ENCODE data around the gene DPH6. TPM values are rescaled to one million over a fixed set of nuclear protein-coding genes. Genes with fewer than 3 reads are reported as not detected.

Gene DPH6
- total RNA-seq, 1 donor from 2014 or later, result 17.3 TPM

- peak; percentile 28 for ATAC-seq
- DNase-seq, result no peak
- intact Hi-C loops (cut with micrococcal nuclease), result loop anchor here (10.0 kb wide), 1 partner anchor 118 kb away; no protein-coding TSS in a partner anchor
Observed at GRCh38 chr15:35546511-35547381, 781 bp upstream of the DPH6 start.

DNA sequence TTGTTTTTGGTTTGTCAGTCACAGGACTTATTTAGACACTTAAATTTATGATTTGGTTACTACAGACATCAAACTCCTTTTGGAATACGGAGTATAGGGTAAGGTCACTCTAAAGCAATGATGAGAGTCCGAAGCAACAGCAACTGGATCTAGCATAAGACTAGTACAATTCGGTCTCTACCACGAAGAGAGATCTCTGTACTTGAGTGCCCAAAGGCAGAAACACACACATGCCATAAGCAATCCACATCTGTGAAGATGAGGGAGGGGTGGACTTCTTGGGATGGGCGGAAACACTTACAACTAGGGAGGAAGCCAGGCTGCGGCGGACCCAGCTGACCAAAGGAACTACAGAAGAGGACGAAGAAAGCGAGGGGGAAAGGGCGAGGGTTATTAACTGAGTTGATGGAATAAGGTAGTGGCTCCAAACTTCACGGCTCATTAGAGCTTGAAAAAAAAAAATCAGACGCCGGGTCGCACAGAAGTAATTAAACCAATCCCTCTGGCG lies 595 bp downstream of the DPH6 start:
- DNase-seq (peak; percentile 68), ATAC-seq (peak; percentile 64)
- intact Hi-C loops (cut with micrococcal nuclease), result loop anchor here (10.0 kb wide), 1 partner anchor 119 kb away; no protein-coding TSS in a partner anchor

DNA sequence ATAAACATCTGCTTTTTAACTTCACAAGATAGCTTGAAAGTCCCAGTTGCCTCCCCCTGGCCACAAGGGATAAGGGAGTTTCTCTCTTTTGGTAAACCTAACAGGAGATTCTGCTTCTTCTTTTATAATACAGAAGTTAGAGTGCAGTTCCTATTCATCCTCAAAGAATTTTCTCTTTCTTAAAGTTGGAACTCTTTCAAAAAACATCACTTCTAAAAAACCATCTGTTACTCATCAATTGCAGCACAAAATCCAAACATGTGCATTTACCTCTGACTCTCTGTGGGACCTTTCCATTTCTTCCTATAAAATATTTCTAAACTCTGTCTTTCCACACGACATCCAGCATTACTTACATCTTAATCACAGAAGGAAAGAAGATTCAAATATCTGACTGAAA lies 5.1 kb downstream of the DPH6 start:
- ATAC-seq, result no peak
- DNase-seq, result no peak
- intact Hi-C loops (cut with micrococcal nuclease), result loop anchor here (10.0 kb wide), 1 partner anchor 124 kb away; no protein-coding TSS in a partner anchor

- ATAC-seq, result no peak
- intact Hi-C loops (cut with micrococcal nuclease), result loop anchor here (10.0 kb wide), 1 partner anchor 125 kb away; no protein-coding TSS in a partner anchor
Observed at GRCh38 chr15:35540021-35540420, 5.9 kb downstream of the DPH6 start.

DNA sequence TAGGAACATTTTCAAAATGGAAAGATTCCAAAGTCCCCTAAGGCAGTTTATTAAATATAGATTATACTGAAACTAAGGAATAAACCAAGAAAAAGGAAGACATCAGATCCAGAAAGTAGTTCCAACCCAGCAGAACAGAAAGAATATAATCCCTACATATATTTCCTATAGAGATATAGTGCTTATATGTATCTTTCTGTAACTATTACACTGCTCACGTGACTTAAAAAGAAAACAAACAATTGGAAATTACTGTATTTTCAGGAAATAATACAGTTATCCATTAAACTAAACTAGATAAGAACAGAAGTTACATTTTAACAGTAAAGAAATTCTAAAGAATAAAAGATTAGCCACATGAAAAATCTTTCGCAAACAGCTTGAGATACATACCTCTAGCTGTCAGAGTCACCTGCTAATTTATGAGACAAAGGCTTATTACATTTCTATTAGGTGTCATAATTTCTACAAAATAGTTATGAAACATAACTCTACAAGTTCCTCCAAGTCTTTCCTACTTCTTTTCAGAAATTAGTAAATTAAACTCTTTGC lies 10.5 kb downstream of the DPH6 start:
- no peak for DNase-seq
- intact Hi-C loops (cut with micrococcal nuclease), result no loop called here
- ATAC-seq, result no peak

More at GRCh38 chr15:35540021-35540420, 5.9 kb downstream of the DPH6 start:
- no peak for DNase-seq

DNA sequence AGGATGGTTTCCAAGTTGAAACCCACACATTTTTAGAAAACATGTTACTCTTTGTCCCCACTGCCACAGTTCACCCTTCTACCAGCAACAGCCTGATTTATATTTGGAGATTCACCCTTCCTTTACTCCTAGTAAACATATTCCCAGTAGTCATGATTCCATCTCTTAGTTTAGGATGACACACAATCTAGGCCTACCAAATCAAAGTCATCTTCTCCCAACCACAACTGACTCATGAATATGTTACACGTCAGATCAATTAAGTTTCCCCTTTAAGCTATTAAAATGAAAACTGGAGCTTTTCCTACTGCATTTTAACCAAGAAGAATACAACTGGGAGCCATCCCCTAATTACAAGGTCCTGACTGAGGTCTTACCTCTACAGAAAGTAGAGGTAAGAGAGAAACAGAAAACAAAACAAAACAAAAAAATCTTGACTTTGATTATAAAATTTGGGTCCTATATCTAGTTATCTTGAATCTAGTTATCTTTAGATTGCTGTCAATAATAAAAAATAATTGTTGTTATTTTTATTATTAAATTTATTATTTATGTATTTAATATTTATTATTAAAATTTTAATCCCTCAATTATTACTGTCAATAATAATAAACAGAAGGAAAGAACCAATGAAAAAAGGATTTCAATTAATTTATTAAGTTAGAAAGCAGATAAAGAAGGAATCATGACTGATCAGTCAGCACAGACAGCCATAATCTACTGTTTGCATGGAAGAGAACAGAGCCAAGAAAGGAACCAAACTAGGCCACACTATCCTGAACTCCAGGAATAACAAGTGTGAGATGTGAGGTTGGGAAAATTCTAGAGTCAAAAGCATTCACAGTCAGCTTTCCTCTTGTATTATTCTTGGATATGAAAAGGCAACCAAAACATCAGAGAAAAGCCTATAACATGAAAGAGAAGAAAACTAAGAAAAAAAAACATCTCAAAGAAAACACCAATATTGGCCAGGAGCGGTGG lies 12.5 kb downstream of the DPH6 start:
- DNase-seq, result no peak
- no peak for ATAC-seq
- intact Hi-C loops (cut with micrococcal nuclease), result no loop called here

- ATAC-seq, result no peak
- DNase-seq, result no peak
- intact Hi-C loops (cut with micrococcal nuclease), result no loop called here
Observed at GRCh38 chr15:35530698-35531097, 15.3 kb downstream of the DPH6 start.

GRCh38 chr15:35529784-35530183 lies 16.2 kb downstream of the DPH6 start:
- no peak for DNase-seq

DNA sequence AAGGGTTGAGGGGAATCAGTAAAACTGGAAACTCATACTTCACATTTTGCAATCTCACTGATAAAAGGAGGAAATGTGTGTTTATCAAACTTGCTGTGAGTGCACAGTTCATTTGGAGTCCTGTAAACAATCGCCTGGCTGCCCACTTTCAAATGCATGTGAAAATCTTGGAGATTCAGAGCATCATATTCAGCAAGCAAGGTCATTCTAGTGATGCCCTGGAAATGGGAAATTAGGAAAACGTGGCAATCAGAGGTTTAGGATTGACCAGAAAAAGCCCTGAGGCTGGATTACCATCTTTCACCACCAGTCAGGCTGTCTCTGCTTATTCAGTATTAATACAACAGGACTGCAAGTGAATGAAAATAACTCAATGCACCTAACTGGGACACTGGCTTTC lies 23.9 kb downstream of the DPH6 start:
- intact Hi-C loops (cut with micrococcal nuclease), result loop anchor here (5.0 kb wide), 2 partner anchors 145 to 390 kb away; no protein-coding TSS in a partner anchor
- no peak for ATAC-seq
- no peak for DNase-seq

More at GRCh38 chr15:35529784-35530183, 16.2 kb downstream of the DPH6 start:
- no peak for ATAC-seq
- intact Hi-C loops (cut with micrococcal nuclease), result no loop called here

DNA sequence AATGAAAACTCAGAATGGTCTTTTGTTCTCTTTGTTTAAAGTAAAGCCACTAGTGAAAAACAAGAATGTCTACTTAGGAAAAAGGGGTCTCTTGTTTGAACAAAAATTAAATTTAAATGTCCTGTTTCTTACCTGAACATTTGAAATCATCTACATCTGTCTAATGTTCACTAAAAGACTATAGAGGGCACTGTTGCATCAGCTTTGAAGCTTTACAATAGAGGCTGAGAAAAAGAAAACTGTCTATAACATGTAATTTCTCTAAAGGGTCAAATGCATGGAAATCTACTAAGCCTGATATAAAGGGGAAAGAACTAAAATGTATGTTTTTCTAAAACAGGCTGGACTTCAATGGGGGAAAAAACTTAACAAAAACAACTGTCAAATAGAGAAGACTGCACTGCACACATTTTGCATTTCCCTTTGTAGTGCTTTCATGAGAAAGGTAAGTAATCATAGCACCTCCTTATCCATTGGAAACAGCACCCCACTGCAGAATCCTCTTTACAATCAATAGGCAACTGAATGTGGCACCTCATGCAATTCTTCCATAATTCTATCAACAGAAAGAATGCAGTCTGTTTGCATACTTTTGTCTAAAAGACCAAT lies 26.3 kb downstream of the DPH6 start:
- ATAC-seq, result peak; percentile 69

DNA sequence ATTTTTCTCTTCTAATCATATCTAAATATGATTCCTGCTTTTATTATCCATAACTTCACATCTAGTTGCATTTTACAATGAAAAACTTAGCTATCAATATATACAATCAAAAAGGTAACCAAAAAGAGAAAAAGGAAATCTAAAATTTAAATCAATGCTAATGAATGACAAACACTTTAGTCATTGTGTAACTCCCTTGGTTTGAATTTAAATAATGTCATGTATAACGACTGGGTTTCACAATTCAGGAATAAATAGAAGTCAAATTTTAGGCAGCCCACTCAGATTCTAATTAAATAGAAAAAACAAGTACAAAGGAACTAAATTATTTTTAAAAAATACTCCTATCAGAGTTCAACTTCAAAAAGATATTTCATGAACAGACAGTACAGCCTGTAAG lies 26.9 kb downstream of the DPH6 start:
- ATAC-seq (no peak), DNase-seq (no peak)
- intact Hi-C loops (cut with micrococcal nuclease), result no loop called here

More for the DNA sequence above, 26.3 kb downstream of the DPH6 start:
- intact Hi-C loops (cut with micrococcal nuclease), result loop anchor here (5.0 kb wide), 2 partner anchors 148 to 393 kb away; no protein-coding TSS in a partner anchor
- DNase-seq, result no peak

GRCh38 chr15:35514759-35515158 lies 31.2 kb downstream of the DPH6 start:
- DNase-seq, result no peak
- no peak for ATAC-seq
- intact Hi-C loops (cut with micrococcal nuclease), result no loop called here

- intact Hi-C loops (cut with micrococcal nuclease), result no loop called here
- DNase-seq, result no peak
- ATAC-seq, result no peak
Observed at GRCh38 chr15:35507932-35508638, 37.9 kb downstream of the DPH6 start.

GRCh38 chr15:35506272-35506870 lies 39.6 kb downstream of the DPH6 start:
- DNase-seq, result no peak

GRCh38 chr15:35505809-35506208 lies 40.2 kb downstream of the DPH6 start:
- no peak for ATAC-seq
- no peak for DNase-seq
- intact Hi-C loops (cut with micrococcal nuclease), result no loop called here

More at GRCh38 chr15:35506272-35506870, 39.6 kb downstream of the DPH6 start:
- intact Hi-C loops (cut with micrococcal nuclease), result no loop called here
- ATAC-seq, result no peak

GRCh38 chr15:35505141-35505540 lies 40.8 kb downstream of the DPH6 start:
- DNase-seq, result no peak
- intact Hi-C loops (cut with micrococcal nuclease), result no loop called here
- no peak for ATAC-seq

DNA sequence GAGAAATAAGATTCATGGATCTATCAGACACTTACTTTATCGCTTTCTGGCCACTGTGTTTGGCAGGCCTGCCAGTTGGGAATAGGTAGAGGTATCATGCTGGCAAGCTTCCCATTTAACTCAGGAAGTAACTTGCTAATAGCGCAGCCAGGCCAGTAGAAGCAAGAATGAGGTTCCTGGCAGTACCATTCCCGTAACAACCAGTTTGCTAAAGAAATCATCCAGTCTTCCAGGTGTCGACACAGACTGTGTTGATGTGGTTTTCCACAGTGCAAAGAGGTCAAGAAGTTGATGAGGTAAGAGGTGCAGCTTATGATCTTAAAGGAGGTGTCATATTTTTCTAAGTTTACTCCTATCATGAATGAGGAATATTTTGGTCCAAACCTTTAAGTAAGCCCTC lies 46.2 kb downstream of the DPH6 start:
- ATAC-seq (no peak), DNase-seq (no peak)

GRCh38 chr15:35496585-35496984 lies 49.4 kb downstream of the DPH6 start:
- ATAC-seq (no peak), DNase-seq (no peak)
- intact Hi-C loops (cut with micrococcal nuclease), result no loop called here

More for the DNA sequence above, 46.2 kb downstream of the DPH6 start:
- intact Hi-C loops (cut with micrococcal nuclease), result no loop called here
